IPS-15b (cell line): ENCODE data around the gene PTRHD1.

Experiments
- H3K27me3 ChIP-seq: one replicate; pipeline ENCODE4 v1.6.1; 2013; ENCODE audit warnings: low read length; ENCODE audit not compliant: control insufficient read depth, insufficient read depth
- H3K36me3 ChIP-seq: one replicate; pipeline ENCODE4 v1.6.1; 2013; ENCODE audit warnings: low read length; ENCODE audit not compliant: control insufficient read depth, insufficient read depth
- H3K4me1 ChIP-seq: one replicate; pipeline ENCODE4 v1.6.1; 2013; ENCODE audit warnings: mild to moderate bottlenecking, low read length; ENCODE audit not compliant: control insufficient read depth, insufficient read depth
- H3K4me3 ChIP-seq: one replicate; pipeline ENCODE4 v1.5.1; 2013; ENCODE audit warnings: low read depth, low read length
- H3K9ac ChIP-seq: one replicate; pipeline ENCODE4 v1.6.1; 2013; ENCODE audit warnings: low read depth, mild to moderate bottlenecking, low read length
- H3K9me3 ChIP-seq: one replicate; pipeline ENCODE4 v1.6.1; 2013; ENCODE audit warnings: mild to moderate bottlenecking, low read length; ENCODE audit not compliant: control insufficient read depth, insufficient read depth

PTRHD1 gene

DNA sequence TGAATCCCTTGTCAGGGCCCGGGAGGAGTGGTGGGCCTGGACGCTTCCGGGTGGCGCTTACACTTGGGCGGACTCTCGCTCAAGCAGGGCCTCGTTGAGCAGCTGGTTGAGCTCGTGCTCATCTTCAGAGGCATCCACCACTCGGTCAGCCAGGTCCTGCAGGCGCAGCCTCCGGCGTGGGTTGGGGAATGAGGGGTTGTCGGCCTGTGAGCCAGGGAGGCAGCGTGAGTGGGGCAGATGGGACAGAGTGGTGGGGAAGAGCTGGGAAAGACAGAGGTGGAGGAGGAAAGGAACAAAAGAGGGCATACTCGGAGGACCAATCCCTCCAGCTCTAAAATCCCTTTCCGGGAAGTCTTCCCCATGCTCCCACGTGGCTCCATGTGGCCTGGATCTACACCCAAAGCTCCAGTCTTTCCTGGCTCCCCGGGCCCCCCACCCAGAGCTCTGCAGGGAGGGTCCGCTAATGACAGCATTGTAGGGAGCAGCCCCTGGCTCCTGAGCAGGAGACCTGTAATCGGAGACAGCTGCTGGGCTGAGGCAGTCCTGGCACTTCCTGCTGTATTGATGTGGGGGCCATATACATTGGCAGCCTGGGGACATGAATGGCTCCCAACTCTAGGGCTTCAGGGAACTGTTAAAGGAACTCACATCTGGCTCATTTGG is 41.7 kb upstream of the PTRHD1 start:
- H3K4me1 ChIP-seq, result peaks cover 11% of the 10 kb centered on the region
- H3K9ac ChIP-seq, result no peak overlapping the region
- no peak overlapping the region for H3K4me3 ChIP-seq
- peaks cover 30% of the 10 kb centered on the region for H3K36me3 ChIP-seq
- H3K27me3 ChIP-seq, result no peaks in the 10 kb centered on the region
- H3K9me3 ChIP-seq, result no peaks in the 10 kb centered on the region

DNA sequence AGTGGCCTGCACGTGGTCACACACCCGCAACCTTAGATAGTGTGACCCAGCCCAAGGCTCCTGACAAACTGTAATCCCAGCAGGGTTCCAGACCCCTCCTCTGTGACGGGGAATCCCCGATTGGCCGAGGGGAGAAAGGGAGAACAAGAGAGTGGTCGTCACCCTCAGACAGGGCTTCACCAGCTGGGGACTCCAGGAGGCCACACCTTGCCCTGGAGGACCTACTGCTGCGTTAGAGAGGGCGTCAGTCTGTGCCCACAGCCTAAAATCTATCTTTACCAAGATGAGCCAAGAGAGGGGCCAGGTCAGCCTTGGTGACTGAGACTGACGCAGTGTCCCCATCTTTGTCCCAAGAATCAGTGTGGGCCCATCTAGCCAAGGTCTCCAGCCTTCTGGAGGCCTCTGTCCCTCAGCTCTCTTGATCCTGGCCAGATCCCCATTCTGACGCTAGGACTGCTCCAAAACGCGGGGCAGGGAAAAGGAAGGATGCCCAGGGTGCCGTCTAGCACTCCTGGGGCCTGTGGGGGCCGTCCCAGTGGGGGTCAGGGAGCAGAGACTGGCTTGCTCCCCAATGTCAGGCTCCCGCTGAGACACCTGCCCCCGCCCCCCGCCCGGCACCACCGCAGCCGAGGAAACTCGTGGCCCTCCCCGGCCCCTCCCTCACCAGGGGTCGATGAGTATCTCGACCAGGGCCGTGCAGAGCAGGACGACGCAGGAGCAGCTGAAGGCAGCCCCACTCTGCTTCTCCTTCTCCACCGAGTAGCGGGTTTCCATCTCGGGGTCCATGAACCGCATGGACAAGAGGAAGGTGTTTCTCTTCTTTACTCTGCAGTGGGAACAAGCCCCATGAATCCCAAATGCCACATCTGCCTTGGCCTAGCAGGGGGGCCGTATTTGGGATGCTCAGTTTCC is 40.9 kb upstream of the PTRHD1 start:
- Histone ChIP-seq H3K9ac (no peak overlapping the region), H3K9me3 (no peaks in the 10 kb centered on the region), H3K27me3 (no peaks in the 10 kb centered on the region), H3K36me3 (peaks cover 27% of the 10 kb centered on the region), H3K4me3 (no peak overlapping the region), H3K4me1 (peaks cover 11% of the 10 kb centered on the region)

DNA sequence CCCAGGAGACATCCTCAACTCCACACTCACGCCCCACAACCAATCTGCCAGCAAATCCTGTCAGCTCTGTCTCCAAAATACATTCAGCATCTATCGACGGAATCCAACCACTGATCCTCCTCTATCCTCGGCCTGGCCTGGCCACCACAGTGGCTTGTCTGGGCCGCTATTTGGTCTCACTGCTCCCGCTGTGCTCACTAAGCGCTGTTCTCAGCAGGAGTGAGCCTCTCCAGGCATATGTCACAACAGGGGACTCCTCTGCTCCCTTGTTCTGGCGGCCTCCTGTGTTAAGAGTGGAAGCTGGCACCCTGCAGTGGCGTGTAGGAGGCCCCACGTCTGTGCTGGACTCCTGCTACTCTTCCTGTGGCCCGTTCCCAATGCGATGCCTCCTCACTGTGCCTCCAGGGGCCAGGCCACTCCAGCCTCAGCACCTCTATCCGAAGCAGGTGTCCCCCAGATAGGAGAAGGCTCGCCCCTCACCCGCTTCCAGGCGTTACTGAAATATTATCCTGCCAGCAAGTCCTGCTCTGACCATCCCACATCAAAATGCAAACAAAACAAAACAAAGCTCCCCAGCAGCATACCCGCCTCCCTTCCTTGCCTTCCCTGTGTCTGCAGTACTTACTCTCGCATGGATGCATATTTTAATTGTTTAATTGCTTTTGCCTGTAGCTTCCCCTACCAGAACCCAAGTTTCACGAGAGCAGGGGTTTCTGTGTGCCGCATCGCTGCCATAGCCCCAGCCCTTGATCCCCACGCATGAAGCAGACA is 39.9 kb upstream of the PTRHD1 start:
- H3K9ac ChIP-seq, result no peak overlapping the region
- H3K36me3 ChIP-seq, result peaks cover 27% of the 10 kb centered on the region
- H3K9me3 ChIP-seq, result no peaks in the 10 kb centered on the region
- H3K4me3 ChIP-seq, result no peak overlapping the region
- H3K4me1 ChIP-seq, result peaks cover 11% of the 10 kb centered on the region
- H3K27me3 ChIP-seq, result no peaks in the 10 kb centered on the region

GRCh38 chr2:24832521-24832920 is 39.3 kb upstream of the PTRHD1 start:
- H3K4me3 ChIP-seq, result no peak overlapping the region
- H3K36me3 ChIP-seq, result peaks cover 27% of the 10 kb centered on the region
- peaks cover 11% of the 10 kb centered on the region for H3K4me1 ChIP-seq
- peak overlapping the region; percentile 24 for H3K9ac ChIP-seq
- H3K9me3 ChIP-seq, result no peaks in the 10 kb centered on the region
- no peaks in the 10 kb centered on the region for H3K27me3 ChIP-seq

- Histone ChIP-seq H3K36me3 (peaks cover 27% of the 10 kb centered on the region), H3K9me3 (no peaks in the 10 kb centered on the region), H3K4me3 (no peak overlapping the region), H3K4me1 (peaks cover 11% of the 10 kb centered on the region), H3K27me3 (no peaks in the 10 kb centered on the region), H3K9ac (peak overlapping the region; percentile 24)
Measured at GRCh38 chr2:24832073-24832461, 38.9 kb upstream of the PTRHD1 start.

DNA sequence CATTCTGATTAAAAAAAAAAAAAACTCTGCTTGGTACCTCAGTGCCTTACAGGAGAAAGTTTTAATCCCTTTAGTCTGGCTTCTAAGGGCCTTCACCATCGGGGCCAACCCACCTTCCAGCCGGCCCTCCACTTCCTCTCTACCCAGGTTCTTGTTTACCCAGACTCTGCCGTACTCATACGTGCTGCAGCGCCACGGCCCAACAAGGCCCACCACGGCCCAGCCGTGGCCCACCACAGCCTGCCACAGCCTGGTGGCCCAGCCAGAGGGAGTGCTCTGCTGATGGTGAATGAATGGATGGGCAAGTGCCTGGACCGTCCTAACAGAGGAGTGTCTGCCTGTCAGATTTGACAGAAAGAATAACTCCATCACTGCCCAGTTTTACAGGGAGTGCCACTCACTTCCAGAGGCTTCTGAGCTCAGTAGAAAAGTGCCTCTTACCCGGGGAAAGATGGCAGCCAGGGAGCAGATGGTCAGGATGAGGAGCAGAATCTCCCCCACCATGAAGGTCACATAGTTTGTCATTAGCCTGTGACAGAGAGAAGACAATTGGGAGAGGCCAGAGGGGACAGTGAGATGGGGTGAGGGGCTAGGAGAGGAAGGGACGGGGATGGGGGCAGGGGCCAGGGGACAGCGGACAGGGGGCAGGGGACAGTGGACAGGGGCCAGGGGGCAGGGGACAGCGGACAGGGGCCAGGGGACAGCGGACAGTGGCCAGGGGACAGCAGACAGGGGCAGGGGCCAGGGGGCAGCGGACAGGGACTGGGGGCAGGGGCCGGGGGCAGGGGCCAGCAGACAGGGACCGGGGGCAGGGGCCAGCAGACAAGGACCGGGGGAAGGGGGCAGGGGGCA is 38.3 kb upstream of the PTRHD1 start:
- Histone ChIP-seq H3K9me3 (no peaks in the 10 kb centered on the region), H3K36me3 (peaks cover 23% of the 10 kb centered on the region), H3K4me1 (peaks cover 11% of the 10 kb centered on the region), H3K9ac (no peak overlapping the region), H3K27me3 (no peaks in the 10 kb centered on the region), H3K4me3 (no peak overlapping the region)

GRCh38 chr2:24830786-24831185 is 37.6 kb upstream of the PTRHD1 start:
- Histone ChIP-seq H3K4me3 (no peak overlapping the region), H3K27me3 (no peaks in the 10 kb centered on the region), H3K9me3 (no peaks in the 10 kb centered on the region), H3K9ac (no peak overlapping the region), H3K4me1 (peaks cover 11% of the 10 kb centered on the region), H3K36me3 (peaks cover 23% of the 10 kb centered on the region)

DNA sequence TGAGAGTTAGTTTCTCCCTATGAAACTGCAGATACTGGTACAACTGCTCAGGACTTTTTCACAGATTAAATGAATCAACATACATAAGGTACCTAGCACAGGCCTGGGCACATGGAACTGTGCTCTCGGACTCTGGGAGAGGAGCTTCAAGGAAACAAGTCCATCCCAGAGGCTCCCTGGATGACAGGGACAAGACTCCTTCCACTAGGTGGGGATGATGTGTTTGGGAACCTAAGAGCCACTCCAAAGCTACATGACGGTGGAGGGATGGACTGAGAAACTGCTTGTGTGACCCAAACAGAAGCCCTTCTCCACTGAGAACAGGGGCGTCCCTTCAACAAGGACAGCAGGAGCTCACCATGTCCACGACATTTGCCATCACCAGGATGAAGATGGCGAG is 37.2 kb upstream of the PTRHD1 start:
- H3K9me3 ChIP-seq, result no peaks in the 10 kb centered on the region
- H3K9ac ChIP-seq, result no peak overlapping the region
- H3K36me3 ChIP-seq, result peaks cover 23% of the 10 kb centered on the region
- no peaks in the 10 kb centered on the region for H3K27me3 ChIP-seq
- peaks cover 11% of the 10 kb centered on the region for H3K4me1 ChIP-seq
- H3K4me3 ChIP-seq, result no peak overlapping the region

DNA sequence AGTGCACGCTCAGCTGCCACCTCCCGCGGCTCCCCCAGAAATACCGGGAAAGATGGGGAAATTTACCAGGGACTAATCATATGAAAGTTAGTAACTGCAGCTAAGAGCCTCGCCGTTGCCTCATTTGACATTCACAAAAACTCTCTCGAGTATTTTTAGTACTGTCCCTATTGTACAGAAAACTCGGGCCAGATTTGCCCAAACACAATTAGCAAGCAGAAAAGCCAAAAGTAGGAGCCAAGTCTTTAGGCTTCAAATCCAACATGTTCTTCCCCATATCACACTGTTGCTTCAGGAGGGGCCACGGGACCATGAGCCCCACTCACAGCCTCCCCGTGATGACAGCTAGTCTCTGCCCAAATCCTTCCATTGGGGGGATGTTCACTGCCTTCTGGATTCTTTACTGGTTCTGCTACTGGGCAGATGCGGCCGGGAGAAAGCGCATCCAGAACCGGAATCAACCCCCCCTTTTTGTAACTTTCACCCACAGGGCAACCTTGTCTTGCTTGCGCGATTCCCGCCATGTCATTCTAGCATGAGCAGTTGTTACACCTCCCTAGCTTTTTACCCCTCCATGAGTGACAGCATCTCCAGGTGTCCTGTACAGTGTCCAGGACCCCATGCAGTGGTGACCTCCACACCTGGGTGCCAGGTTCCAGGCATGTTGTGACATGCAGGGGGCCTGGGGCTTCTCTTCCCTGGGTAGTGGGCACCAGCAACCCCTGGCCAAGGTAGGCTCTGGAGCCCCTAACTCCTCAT is 35.2 kb upstream of the PTRHD1 start:
- no peak overlapping the region for H3K9ac ChIP-seq
- peaks cover 19% of the 10 kb centered on the region for H3K36me3 ChIP-seq
- H3K27me3 ChIP-seq, result no peaks in the 10 kb centered on the region
- H3K4me1 ChIP-seq, result peaks cover 8% of the 10 kb centered on the region
- H3K4me3 ChIP-seq, result no peak overlapping the region
- H3K9me3 ChIP-seq, result no peaks in the 10 kb centered on the region

DNA sequence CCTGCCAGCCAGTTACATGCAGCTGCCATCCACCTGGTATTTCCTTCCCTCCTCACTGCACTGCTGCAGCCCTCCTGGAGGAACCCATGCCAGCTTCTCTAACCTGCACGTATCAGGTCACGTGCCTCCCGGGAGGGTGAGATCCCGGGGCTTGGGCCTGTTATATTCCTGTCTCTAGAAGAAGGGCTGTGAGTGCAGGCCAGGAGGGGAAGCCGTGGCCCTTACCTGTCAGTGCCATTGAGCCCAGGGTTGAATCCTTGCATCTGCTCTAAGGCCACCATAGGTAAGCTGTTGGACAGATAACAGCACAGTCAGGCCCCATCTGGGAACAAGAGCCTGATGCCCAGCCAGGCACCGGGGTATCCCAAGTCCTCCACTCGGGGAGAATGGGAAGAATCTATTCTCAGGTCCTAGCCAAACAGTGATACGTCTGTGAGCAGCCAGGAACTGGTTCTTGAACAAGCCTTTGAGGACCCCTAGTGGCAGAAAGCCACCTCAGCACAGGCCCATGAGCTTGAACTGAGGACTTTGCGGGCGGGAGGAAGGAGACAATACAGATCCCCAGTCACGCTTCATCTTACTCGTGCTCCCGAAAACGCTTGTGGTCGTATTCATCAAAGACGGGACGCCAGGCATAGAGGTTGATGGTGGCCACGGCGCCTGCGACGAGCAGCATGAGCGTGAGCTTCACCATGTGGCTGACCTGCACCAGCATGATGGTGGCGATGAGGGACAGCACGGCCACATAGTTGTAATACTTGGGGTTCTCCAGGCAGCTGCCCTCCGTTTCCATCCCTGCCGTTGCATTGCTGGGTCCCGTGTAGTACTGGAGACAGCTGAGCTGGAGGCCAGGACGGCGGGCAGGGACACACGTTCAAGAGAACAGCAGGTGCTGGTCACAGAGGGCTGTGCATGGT is 34.4 kb upstream of the PTRHD1 start:
- H3K9me3 ChIP-seq, result no peaks in the 10 kb centered on the region
- H3K9ac ChIP-seq, result no peak overlapping the region
- no peak overlapping the region for H3K4me3 ChIP-seq
- no peaks in the 10 kb centered on the region for H3K27me3 ChIP-seq
- peaks cover 9% of the 10 kb centered on the region for H3K4me1 ChIP-seq
- peaks cover 28% of the 10 kb centered on the region for H3K36me3 ChIP-seq
